Measurements from ENCODE around the gene ANGPTL1. TPM values are rescaled to one million over a fixed set of nuclear protein-coding genes. Genes with fewer than 3 reads are reported as not detected.

Gene ANGPTL1
- polyA plus RNA-seq, 1 donor from 2014 or later, result not detected

DNA sequence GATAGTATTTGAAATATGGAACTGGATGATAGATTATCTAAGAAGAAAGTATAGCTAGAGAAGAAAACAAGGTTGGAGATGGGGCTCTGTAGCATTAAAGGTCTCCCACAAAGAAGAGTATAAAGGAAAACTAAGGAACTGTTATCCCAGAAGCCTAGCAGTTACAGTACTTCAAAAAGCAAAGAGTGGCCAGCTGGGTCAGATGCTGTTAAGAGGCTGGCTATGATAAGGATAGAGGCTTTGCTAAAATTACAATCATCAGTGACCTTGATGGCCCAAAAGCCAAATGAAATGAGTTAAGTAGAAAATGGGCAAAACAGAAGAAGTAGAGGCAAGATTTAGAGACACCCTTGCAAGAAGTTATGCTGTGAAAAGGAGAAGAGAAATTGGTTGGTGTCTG lies 25.1 kb upstream of the ANGPTL1 start:
- no peak for TF ChIP-seq MXI1 (conservative IDR thresholded peaks at IDR 0.05; ENCODE audit: poor library complexity, severe bottlenecking)
- TF ChIP-seq, protein P1, sequence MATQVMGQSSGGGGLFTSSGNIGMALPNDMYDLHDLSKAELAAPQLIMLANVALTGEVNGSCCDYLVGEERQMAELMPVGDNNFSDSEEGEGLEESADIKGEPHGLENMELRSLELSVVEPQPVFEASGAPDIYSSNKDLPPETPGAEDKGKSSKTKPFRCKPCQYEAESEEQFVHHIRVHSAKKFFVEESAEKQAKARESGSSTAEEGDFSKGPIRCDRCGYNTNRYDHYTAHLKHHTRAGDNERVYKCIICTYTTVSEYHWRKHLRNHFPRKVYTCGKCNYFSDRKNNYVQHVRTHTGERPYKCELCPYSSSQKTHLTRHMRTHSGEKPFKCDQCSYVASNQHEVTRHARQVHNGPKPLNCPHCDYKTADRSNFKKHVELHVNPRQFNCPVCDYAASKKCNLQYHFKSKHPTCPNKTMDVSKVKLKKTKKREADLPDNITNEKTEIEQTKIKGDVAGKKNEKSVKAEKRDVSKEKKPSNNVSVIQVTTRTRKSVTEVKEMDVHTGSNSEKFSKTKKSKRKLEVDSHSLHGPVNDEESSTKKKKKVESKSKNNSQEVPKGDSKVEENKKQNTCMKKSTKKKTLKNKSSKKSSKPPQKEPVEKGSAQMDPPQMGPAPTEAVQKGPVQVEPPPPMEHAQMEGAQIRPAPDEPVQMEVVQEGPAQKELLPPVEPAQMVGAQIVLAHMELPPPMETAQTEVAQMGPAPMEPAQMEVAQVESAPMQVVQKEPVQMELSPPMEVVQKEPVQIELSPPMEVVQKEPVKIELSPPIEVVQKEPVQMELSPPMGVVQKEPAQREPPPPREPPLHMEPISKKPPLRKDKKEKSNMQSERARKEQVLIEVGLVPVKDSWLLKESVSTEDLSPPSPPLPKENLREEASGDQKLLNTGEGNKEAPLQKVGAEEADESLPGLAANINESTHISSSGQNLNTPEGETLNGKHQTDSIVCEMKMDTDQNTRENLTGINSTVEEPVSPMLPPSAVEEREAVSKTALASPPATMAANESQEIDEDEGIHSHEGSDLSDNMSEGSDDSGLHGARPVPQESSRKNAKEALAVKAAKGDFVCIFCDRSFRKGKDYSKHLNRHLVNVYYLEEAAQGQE (IDR thresholded peaks at IDR 0.05; ENCODE audit: borderline replicate concordance), result no peak
- TF ChIP-seq TAF1 (IDR thresholded peaks at IDR 0.05; ENCODE audit: low read depth), result no peak
- TF ChIP-seq POLR2AphosphoS5 (IDR thresholded peaks at IDR 0.05), result no peak
- no peak for TF ChIP-seq RAD21 (conservative IDR thresholded peaks at IDR 0.05)
- no peak for TF ChIP-seq EZH2 (IDR thresholded peaks at IDR 0.05; ENCODE audit: borderline replicate concordance, insufficient read depth, low read length, poor library complexity, severe bottlenecking)
- TF ChIP-seq, protein P2, sequence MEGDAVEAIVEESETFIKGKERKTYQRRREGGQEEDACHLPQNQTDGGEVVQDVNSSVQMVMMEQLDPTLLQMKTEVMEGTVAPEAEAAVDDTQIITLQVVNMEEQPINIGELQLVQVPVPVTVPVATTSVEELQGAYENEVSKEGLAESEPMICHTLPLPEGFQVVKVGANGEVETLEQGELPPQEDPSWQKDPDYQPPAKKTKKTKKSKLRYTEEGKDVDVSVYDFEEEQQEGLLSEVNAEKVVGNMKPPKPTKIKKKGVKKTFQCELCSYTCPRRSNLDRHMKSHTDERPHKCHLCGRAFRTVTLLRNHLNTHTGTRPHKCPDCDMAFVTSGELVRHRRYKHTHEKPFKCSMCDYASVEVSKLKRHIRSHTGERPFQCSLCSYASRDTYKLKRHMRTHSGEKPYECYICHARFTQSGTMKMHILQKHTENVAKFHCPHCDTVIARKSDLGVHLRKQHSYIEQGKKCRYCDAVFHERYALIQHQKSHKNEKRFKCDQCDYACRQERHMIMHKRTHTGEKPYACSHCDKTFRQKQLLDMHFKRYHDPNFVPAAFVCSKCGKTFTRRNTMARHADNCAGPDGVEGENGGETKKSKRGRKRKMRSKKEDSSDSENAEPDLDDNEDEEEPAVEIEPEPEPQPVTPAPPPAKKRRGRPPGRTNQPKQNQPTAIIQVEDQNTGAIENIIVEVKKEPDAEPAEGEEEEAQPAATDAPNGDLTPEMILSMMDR (IDR thresholded peaks at IDR 0.05; ENCODE audit: poor library complexity, severe bottlenecking), result no peak
- no peak for TF ChIP-seq SMC3 (conservative IDR thresholded peaks at IDR 0.05; ENCODE audit: poor library complexity)
- no peak for TF ChIP-seq EP300 (conservative IDR thresholded peaks at IDR 0.05; ENCODE audit: poor library complexity, severe bottlenecking)
- no peak overlapping the region for H3K27ac ChIP-seq (ENCODE audit: low read length)
- H3K9me2 ChIP-seq (ENCODE audit: insufficient read depth, low read length), result no peaks in the 10 kb centered on the region
- no peak overlapping the region for H3K9ac ChIP-seq (ENCODE audit: low read length)
- H2AFZ ChIP-seq (ENCODE audit: low read depth, low read length), result no peak overlapping the region
- no peaks in the 10 kb centered on the region for H3K36me3 ChIP-seq (ENCODE audit: insufficient read depth, low read length)
- no peaks in the 10 kb centered on the region for H3K9me3 ChIP-seq (ENCODE audit: low read length)
- H3F3A ChIP-seq (ENCODE audit: insufficient read depth, low read length, poor library complexity, severe bottlenecking), result no peaks in the 10 kb centered on the region
- H3K79me2 ChIP-seq (replicated peaks; ENCODE audit: insufficient read depth, low read length), result no peaks in the 10 kb centered on the region
- no peaks in the 10 kb centered on the region for H3K27me3 ChIP-seq (ENCODE audit: insufficient read depth, low read depth, low read length)
- no peaks in the 10 kb centered on the region for H4K20me1 ChIP-seq (ENCODE audit: insufficient read depth)
- no peak overlapping the region for H3K4me3 ChIP-seq (ENCODE audit: low read length)
- no peak overlapping the region for H3K4me2 ChIP-seq (ENCODE audit: low read length)

DNA sequence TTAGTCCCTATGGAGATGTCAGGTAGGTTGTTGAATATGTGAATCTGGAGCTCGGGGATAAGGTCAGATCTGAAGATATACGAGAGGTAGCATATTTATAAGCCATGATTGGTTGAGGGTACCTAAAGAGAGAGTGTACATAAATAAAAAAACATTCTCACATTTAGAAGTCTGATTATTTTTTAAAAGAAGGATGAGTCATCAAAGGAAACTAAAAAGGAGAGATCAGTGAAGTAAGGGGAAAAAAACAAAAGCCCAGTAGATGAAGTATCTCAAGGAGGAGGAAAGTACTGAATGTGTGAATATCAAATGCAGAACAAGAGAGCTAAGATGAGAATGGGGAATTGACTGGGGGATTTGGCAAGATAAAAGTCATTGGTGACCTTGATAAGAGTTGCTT lies 15.7 kb upstream of the ANGPTL1 start:
- no peak overlapping the region for H3K27ac ChIP-seq (ENCODE audit: low read length)
- H3K4me3 ChIP-seq (ENCODE audit: low read length), result no peak overlapping the region
- no peaks in the 10 kb centered on the region for H3K9me3 ChIP-seq (ENCODE audit: low read length)
- H3K4me2 ChIP-seq (ENCODE audit: low read length), result no peak overlapping the region
- TF ChIP-seq POLR2AphosphoS5 (IDR thresholded peaks at IDR 0.05) (no peak), MXI1 (conservative IDR thresholded peaks at IDR 0.05; ENCODE audit: poor library complexity, severe bottlenecking) (no peak), SMC3 (conservative IDR thresholded peaks at IDR 0.05; ENCODE audit: poor library complexity) (no peak), EZH2 (IDR thresholded peaks at IDR 0.05; ENCODE audit: borderline replicate concordance, insufficient read depth, low read length, poor library complexity, severe bottlenecking) (no peak), EP300 (conservative IDR thresholded peaks at IDR 0.05; ENCODE audit: poor library complexity, severe bottlenecking) (no peak), TAF1 (IDR thresholded peaks at IDR 0.05; ENCODE audit: low read depth) (no peak), RAD21 (conservative IDR thresholded peaks at IDR 0.05) (no peak)
- TF ChIP-seq, protein P1 (IDR thresholded peaks at IDR 0.05; ENCODE audit: borderline replicate concordance), result no peak
- TF ChIP-seq, protein P2 (IDR thresholded peaks at IDR 0.05; ENCODE audit: poor library complexity, severe bottlenecking), result no peak
- no peaks in the 10 kb centered on the region for H4K20me1 ChIP-seq (ENCODE audit: insufficient read depth)
- no peaks in the 10 kb centered on the region for H3K79me2 ChIP-seq (replicated peaks; ENCODE audit: insufficient read depth, low read length)
- H3K9ac ChIP-seq (ENCODE audit: low read length), result no peak overlapping the region
- no peak overlapping the region for H2AFZ ChIP-seq (ENCODE audit: low read depth, low read length)
- H3K36me3 ChIP-seq (ENCODE audit: insufficient read depth, low read length), result no peaks in the 10 kb centered on the region
- H3F3A ChIP-seq (ENCODE audit: insufficient read depth, low read length, poor library complexity, severe bottlenecking), result no peaks in the 10 kb centered on the region
- no peaks in the 10 kb centered on the region for H3K27me3 ChIP-seq (ENCODE audit: insufficient read depth, low read depth, low read length)
- H3K9me2 ChIP-seq (ENCODE audit: insufficient read depth, low read length), result no peaks in the 10 kb centered on the region

Measured in neural cell (in vitro differentiated cells).